HUES6 (cell line): Measurements from ENCODE around the gene HM13.

Experiments used
- H3K27ac ChIP-seq: 2 replicates; pipeline ENCODE4 v1.7.0; 2013; ENCODE audit warnings: low read depth, mild to moderate bottlenecking, low read length, inconsistent platforms
- H3K27me3 ChIP-seq: 2 replicates; pipeline ENCODE4 v1.6.1; 2013; ENCODE audit warnings: low read length; ENCODE audit not compliant: control insufficient read depth, insufficient read depth
- H3K36me3 ChIP-seq: 2 replicates; pipeline ENCODE4 v1.6.1; 2013; ENCODE audit warnings: low read length; ENCODE audit not compliant: control insufficient read depth, insufficient read depth
- H3K4me1 ChIP-seq: 2 replicates; pipeline ENCODE4 v1.6.1; 2013; ENCODE audit warnings: low read length; ENCODE audit not compliant: control insufficient read depth, insufficient read depth
- H3K4me3 ChIP-seq: 2 replicates; pipeline ENCODE4 v1.5.1; 2013; ENCODE audit warnings: low read depth, low read length
- H3K9ac ChIP-seq: one replicate; pipeline ENCODE4 v1.6.1; 2013; ENCODE audit warnings: mild to moderate bottlenecking, low read length
- H3K9me3 ChIP-seq: 2 replicates; pipeline ENCODE4 v1.6.1; 2013; ENCODE audit warnings: low read depth, low read length; ENCODE audit not compliant: control insufficient read depth, insufficient read depth

HM13 gene

DNA sequence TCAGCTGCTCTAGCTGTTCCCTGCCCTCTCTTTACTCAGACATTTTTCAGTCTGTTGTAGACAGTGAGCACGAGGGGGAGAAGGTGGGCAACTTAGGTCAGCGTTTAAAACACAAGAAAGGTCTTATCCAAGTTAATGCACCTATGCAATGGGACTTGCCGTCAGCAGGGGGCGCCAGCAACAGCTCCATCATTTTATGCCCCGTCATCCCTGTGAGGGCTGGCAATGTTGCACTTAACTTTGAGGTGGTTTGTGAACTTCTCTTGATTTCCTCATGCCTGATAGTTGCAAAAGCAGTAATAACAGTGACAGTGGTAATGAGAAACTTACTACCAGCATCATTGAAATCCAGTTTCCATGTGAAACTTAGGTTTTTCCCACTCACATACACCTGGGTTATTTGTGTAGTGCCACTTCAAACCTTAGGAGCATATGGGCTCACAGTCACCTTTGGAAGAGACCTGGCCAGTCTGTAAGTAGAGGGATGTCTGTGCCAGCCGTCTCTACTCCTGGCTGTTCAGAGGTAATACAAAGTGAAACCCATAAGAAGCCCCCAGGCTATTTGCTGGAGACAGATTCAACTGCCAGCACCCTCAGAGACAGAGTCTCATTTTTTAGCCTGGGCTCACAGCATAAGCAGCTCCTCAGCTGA, 46.0 kb downstream of the HM13 start:
- H3K27me3 ChIP-seq: no peaks in the 10 kb centered on the region
- H3K27ac ChIP-seq: peak overlapping the region; percentile 65
- peaks cover 73% of the 10 kb centered on the region for H3K36me3 ChIP-seq
- H3K9me3 ChIP-seq: no peaks in the 10 kb centered on the region
- peaks cover 11% of the 10 kb centered on the region for H3K4me1 ChIP-seq
- peak overlapping the region; percentile 49 for H3K9ac ChIP-seq
- no peak overlapping the region for H3K4me3 ChIP-seq

DNA sequence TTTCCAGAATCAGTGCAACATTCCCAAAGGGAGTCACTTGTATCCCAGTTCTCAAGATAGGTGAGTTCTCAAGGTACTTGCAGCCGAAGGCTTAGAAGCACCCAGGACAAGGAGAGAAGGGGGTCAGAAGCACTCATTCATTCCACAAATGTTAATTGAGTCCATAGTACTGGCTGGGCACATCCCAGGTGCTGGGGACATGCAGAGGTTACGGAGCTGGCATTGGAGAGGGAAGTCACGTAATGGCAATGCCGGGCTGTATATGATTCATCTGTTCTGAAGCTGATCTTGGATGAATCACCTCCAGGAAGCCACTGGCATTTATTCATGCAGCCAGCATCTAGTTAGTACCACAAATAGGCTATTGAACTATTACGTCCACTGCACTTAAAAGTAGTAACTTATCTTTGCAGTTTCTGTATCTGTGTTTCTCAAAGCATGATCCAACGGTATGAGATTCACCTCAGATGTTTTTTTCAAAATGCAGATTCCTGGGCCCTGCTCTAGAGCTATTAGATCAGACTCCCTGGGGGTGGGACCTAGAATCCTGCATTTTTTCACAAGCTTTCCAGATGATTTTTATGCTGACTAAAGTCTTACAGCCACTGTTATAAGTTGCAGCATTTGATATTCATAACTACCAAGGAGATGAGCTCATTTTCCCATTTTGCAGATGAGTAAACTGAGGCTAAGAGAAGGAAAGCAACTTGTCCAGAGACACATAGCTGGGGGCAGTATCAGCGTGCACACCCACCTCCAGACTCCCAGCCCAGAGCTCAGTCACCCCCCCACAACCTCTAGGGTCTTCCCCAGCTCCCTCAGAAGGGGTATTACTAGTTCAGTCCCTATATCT, 46.7 kb downstream of the HM13 start:
- Histone ChIP-seq H3K36me3 (peaks cover 75% of the 10 kb centered on the region), H3K9ac (no peak overlapping the region), H3K4me1 (peaks cover 12% of the 10 kb centered on the region), H3K9me3 (no peaks in the 10 kb centered on the region), H3K27ac (peak overlapping the region; percentile 65), H3K4me3 (no peak overlapping the region), H3K27me3 (no peaks in the 10 kb centered on the region)

- Histone ChIP-seq H3K9me3 (no peaks in the 10 kb centered on the region), H3K9ac (no peak overlapping the region), H3K4me3 (no peak overlapping the region), H3K4me1 (peaks cover 25% of the 10 kb centered on the region), H3K36me3 (peaks cover 76% of the 10 kb centered on the region), H3K27me3 (no peaks in the 10 kb centered on the region), H3K27ac (no peak overlapping the region)
These were observed 48.0 kb downstream of the HM13 start for GRCh38 chr20:31562241-31562640.

DNA sequence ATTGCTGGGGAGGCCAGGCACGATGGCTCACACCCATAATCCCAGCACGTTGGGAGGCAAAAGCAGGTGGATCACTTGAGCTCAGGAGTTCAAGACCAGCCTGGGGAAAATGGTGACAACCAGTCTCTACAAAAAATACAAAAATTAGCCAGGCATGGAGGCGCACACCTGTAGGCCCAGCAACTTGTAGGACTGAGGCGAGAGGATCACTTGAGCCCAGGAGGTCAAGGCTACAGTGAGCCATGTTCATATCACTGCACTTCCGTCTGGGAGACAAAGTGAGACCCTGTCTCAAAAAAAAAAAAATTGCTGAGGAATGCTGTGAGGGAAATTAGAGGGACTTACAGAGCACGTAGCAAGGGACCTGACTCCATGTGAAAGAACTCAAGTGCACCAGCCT, 50.0 kb downstream of the HM13 start:
- no peaks in the 10 kb centered on the region for H3K9me3 ChIP-seq
- peaks cover 39% of the 10 kb centered on the region for H3K4me1 ChIP-seq
- no peak overlapping the region for H3K27ac ChIP-seq
- H3K27me3 ChIP-seq: no peaks in the 10 kb centered on the region
- H3K9ac ChIP-seq: no peak overlapping the region
- no peak overlapping the region for H3K4me3 ChIP-seq
- H3K36me3 ChIP-seq: peaks cover 80% of the 10 kb centered on the region

- Histone ChIP-seq H3K27me3 (no peaks in the 10 kb centered on the region), H3K9me3 (no peaks in the 10 kb centered on the region), H3K36me3 (peaks cover 76% of the 10 kb centered on the region), H3K4me3 (no peak overlapping the region), H3K4me1 (peaks cover 34% of the 10 kb centered on the region), H3K9ac (no peak overlapping the region), H3K27ac (no peak overlapping the region)
These were observed 51.6 kb downstream of the HM13 start for GRCh38 chr20:31565699-31566318.

GRCh38 chr20:31566319-31566657, 52.0 kb downstream of the HM13 start:
- peaks cover 34% of the 10 kb centered on the region for H3K4me1 ChIP-seq
- peaks cover 71% of the 10 kb centered on the region for H3K36me3 ChIP-seq
- H3K4me3 ChIP-seq: no peak overlapping the region
- no peak overlapping the region for H3K9ac ChIP-seq
- H3K27ac ChIP-seq: no peak overlapping the region
- H3K27me3 ChIP-seq: no peaks in the 10 kb centered on the region
- H3K9me3 ChIP-seq: no peaks in the 10 kb centered on the region

GRCh38 chr20:31566658-31567379, 52.6 kb downstream of the HM13 start:
- Histone ChIP-seq H3K9me3 (no peaks in the 10 kb centered on the region), H3K27ac (no peak overlapping the region), H3K36me3 (peaks cover 66% of the 10 kb centered on the region), H3K27me3 (no peaks in the 10 kb centered on the region), H3K9ac (peak overlapping the region; percentile 27), H3K4me3 (no peak overlapping the region), H3K4me1 (peaks cover 34% of the 10 kb centered on the region)

DNA sequence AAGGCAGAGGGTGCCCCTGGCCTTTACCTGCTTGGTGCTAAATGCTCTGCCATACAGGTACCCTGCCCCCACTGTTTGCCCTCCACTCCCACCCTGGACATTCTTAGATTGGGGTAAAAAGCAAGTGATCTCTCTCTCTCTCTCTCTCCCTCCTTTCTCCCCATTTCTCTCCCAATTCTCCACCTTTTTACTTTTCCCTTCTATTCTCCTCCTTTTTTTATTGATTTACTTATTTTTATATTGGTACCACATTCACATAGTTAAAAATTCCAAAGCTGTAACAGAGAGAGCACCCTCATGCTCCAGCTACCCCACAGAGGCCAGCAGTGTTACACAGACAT, 53.1 kb downstream of the HM13 start:
- H3K9ac ChIP-seq: peak overlapping the region; percentile 27
- H3K4me3 ChIP-seq: no peak overlapping the region
- H3K27me3 ChIP-seq: no peaks in the 10 kb centered on the region
- peaks cover 61% of the 10 kb centered on the region for H3K36me3 ChIP-seq
- H3K4me1 ChIP-seq: peaks cover 39% of the 10 kb centered on the region
- H3K9me3 ChIP-seq: no peaks in the 10 kb centered on the region
- no peak overlapping the region for H3K27ac ChIP-seq

- Histone ChIP-seq H3K27me3 (no peaks in the 10 kb centered on the region), H3K9ac (peak overlapping the region; percentile 12), H3K9me3 (no peaks in the 10 kb centered on the region), H3K4me3 (no peak overlapping the region), H3K36me3 (peaks cover 54% of the 10 kb centered on the region), H3K4me1 (peaks cover 42% of the 10 kb centered on the region), H3K27ac (no peak overlapping the region)
These were observed 53.9 kb downstream of the HM13 start for GRCh38 chr20:31568041-31568731.

- H3K4me1 ChIP-seq: peaks cover 48% of the 10 kb centered on the region
- H3K4me3 ChIP-seq: no peak overlapping the region
- no peaks in the 10 kb centered on the region for H3K9me3 ChIP-seq
- H3K27ac ChIP-seq: peak overlapping the region; percentile 7; the same call in 1 of the 2 replicates
- no peaks in the 10 kb centered on the region for H3K27me3 ChIP-seq
- H3K36me3 ChIP-seq: peaks cover 49% of the 10 kb centered on the region
- peak overlapping the region; percentile 12 for H3K9ac ChIP-seq
These were observed 54.5 kb downstream of the HM13 start for GRCh38 chr20:31568773-31569162.
